HG03108 (cell line): Measurements from ENCODE around the gene PDIA2.
"Not testable (repeated sequence)": the region's sequence is repeated elsewhere in the genome, so short reads cannot be mapped to it uniquely, and the experiment has no call there.

ENCODE experiments used
- ATAC-seq: cut with Tn5 transposase; IDR thresholded peaks from one replicate; pipeline ENCODE4 v1.9.1; 2021; ENCODE audit warnings: moderate library complexity; ENCODE audit not compliant: unreplicated experiment

PDIA2 gene

DNA sequence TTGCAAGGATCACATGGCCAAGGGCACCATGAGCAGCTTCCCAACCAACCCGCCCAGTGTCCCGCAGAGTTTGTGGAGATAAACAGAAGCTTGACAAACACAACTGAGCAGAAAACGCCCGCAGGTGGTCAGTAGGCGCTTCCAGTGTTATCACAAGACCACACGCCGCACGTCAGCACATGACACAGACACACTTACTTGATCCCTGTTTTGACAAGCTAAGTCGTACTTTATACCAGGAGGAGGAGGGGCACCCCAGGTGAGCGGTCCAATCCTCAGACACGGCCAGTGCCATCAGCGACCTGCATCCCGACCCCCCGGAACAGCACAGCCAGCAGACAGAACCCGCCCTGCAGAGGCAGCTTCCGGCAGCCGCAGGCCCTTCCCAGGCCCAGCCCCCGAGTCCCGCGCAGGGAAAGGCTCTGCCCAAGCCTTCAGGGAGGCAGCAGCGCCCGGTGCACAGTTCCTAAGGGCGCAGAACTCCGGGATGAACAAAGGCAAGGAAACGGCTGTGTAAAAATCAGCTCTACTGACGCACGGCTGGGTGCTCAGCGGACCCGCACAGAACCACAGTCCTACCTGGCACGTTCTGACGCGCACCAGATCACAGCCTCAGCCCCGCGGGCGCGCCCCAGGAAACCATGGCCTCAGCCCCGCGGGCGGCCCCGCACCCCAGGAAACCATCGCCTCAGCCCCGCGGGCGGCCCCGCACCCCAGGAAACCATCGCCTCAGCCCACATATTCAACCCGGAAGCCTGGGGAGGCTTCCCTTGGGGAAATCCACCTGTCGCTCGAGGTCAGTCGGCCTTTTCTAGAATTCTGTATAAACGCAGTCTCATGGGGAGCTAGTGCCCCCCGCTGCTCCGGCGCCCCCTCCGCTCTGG is 41.7 kb downstream of the PDIA2 start:
- peak; percentile 57 for ATAC-seq

DNA sequence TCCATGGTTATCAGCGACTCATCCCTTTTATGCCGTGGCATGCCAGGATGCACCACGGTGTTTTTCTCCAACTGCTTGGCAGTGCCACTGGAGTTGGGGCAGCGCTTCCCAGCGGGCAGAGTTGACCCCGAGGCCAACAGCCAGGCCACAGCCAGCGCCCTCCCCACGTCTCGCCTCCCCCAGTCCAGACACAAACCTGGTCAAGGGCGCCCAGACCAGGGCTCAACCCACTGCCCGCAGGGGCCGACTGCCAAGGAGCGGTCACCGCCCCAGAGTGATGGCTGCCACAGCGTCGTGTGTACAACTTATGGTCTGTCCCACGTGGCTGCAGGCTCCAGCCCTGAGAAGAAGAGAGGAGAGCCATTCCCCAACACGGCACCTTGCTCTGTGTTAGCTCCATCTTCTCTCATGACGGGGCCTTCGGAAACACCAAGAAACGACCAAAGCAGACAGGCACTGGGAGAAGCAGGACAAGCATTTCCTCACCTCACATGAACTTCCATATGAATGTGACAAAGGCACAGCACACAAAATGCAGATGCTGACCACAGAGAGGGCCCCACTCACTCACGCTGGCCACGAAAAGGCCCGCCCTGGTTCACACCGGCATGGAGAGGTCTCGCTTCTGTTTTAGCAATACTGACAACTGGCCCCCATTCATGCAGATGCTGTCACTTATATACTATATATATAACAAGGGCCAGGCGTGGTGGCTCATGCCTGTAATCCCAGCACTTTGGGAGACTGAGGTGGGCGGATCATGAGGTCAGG is 42.6 kb downstream of the PDIA2 start:
- no peak for ATAC-seq

DNA sequence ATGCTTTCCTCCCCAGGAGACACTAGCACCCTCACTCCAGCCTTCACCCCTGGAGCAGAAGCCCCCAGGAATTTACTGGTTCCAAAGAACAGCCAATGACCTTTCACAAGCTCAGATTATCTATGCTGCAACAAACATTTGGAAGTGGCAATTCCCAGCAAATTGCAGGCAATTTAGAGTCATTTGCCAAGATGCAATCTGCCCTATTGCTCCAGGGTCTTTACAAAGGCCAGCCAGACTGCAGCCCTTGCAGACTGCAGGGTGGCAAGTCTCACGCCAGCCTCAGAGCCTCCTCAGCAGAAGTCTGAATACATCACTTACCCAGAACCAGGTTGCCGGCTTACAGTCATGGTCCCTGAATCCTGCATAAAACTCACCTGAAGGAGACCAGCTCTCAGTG is 47.8 kb downstream of the PDIA2 start:
- ATAC-seq: no peak

DNA sequence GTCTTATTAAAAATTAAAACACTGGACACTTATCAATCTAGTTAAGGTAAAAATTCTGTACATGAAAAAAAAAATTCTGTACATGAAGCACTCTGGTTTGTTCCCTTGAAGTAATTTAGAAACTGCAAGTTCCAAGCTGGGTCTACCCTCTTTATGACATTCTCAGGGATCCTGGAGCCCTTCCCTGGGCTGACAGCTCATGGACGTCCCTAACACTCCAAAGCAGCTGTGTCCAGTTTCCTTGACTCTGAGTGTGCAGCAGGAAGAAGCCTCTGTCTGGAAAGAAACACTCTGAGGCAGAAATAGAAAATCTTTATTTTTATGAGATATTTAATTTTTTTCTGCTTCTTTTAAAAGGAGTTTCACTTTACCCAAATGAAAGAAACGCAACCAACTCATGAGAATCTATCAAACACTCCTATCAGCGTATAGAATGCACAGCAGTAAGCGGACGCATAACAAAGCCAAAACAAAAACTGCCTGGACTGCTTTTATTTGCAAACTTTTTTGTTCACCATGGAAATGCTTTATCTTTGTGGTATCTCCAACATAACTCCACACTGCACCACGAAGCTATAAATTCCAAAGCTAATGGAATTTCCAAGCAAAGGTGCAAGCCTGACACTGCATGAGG is 48.3 kb downstream of the PDIA2 start:
- ATAC-seq: not testable (repeated sequence)

DNA sequence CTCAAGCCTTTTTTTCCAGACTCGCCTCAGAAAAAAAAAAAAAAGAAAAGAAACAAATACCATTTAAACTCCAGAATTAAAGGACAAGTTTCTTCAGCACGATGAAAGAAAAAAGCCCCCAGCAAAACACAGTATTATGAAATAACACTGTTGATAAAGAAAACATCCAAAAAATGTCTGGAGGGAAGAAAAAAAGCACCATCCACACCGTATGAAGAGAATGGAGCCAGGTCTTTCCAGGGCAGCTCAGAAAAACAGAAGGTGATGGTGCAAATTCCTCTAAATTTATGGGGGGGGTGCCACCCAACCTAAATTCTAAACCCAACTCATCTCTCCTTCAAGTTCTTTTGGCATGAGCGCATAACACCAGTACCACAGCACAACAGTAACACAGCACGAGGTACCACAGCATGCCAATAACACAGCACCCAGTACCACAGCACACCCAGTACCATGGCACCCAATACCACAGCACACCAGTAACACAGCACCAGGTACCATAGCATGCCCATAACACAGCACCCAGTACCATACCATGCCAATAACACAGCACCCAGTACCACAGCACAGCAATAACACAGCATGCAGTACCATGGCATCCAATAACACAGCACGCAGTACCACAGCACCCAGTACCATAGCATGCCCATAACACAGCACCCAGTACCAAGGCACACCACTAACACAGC is 50.6 kb downstream of the PDIA2 start:
- no peak for ATAC-seq

DNA sequence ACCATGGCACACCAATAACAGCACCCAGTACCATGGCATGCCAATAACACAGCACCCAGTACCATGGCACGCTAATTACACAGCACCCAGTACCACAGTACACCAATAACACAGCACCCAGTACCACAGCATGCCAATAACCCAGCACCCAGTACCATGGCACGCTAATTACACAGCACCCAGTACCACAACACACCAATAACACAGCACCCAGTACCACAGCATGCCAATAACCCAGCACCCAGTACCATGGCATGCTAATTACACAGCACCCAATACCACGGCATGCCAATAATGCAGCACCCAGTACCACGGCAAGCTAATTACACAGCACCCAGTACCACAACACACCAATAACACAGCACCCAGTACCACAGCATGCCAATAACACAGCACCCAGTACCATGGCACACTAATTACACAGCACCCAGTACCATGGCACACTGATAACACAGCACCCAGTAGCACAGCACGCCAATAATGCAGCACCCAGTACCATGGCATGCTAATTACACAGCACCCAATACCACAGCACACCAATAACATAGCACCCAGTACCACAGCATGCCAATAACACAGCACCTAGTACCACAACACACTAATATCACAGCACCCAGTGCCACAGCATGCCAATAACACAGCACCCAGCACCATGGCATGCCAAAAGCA is 51.3 kb downstream of the PDIA2 start:
- not testable (repeated sequence) for ATAC-seq

DNA sequence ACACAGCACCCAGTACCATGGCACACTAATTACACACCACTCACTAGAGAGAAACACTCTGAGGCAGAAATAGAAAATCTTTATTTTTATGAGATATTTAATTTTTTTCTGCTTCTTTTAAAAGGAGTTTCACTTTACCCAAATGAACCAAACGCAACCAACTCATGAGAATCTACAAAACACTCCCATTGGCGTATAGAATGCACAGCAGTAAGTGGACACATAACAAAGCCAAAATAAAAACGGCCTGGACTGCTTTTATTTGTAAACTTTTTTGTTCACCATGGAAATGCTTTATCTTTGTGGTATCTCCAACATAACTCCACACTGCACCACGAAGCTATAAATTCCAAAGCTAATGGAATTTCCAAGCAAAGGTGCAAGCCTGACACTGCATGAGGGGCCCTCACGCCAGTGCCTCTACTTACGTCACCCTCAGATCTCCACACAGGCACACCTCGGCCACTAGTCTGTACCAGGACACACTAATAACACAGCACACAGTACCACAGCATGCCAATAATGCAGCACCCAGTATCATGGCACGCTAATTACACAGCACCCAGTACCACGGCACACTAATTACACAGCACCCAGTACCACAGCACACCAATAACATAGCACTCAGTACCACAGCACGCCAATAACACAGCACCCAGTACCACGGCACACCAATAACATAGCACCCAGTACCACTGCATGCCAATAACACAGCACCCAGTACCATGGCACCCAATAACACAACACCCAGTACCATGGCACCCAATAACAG is 52.1 kb downstream of the PDIA2 start:
- not testable (repeated sequence) for ATAC-seq

DNA sequence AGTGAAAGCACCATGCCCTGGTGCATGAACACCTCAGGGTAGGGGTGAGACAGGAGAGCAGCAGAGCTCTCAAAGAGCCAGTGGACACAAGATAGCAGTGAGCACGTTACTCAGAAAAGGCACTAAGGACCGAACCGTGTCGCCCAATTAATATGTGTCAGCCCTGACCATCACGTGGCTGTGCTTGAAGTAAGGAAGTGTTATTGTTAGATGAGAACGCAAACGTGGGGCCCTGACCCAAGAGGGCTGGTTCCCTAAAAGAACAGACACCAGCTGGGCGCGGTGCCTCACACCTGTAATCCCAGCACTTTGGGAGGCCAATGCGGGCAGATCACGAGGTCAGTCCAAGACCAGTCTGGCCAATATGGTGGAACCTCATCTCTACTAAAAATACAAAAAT is 53.3 kb downstream of the PDIA2 start:
- no peak for ATAC-seq
